Measurements from ENCODE around the gene PNMA6F.

Gene PNMA6F

DNA sequence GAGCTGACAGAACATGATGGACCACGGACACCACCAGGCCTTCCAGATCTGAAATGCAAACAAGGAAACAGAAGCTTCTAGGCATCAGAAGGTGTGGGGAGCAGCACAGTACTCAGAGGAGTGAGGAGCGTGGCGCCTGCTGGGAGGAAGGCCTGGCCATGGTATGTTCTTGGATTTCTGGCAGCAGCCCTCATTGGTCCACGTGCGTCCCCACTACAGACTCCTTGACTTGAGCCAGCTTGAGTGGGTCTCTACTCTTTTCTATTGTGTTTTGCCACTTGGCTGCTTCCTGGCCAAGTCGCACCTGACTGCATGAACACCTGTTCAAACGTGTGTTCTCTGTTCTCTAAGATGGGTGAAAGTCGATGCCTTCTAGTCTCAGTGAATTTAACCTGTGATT lies 30.4 kb upstream of the PNMA6F start:
- H3K36me3 ChIP-seq (ENCODE audit: control insufficient read depth, insufficient read depth, low read length) = peaks cover 29% of the 10 kb centered on the region
- H3K9me3 ChIP-seq (ENCODE audit: control insufficient read depth, low read length) = no peaks in the 10 kb centered on the region
- no peaks in the 10 kb centered on the region for H3K4me1 ChIP-seq (ENCODE audit: control insufficient read depth, insufficient read depth, low read length, poor library complexity, severe bottlenecking)
- H3K4me3 ChIP-seq (ENCODE audit: extremely low read depth, insufficient read depth, low read length, poor library complexity, severe bottlenecking) = no peak overlapping the region
- WGBS, 2 experiments (ENCODE audit: insufficient coverage in 2 of 2) = 91% methylated on average over 4 to 8 of the region's 8 CpGs
- H3K27ac ChIP-seq (ENCODE audit: low read depth, low read length, severe bottlenecking) = no peak overlapping the region

DNA sequence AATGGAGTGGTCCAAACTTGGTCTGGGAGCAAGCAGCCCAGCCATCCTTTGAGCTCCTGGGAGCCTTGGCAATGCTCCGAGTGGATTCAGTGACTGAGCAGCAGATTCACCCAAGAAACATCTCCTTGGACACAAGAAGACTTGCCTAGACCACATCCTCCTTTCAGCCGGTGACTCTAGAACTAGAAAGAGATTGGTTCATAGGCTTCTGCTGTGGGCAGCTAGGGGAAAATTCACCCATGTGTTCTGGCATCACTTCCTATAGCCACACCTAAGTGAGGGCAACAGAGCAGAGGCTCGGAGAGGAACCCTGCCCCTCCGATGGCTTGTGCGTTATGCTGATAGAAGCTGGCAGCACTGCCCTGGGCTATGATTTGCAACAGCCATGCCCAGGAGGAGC lies 28.4 kb upstream of the PNMA6F start:
- WGBS, 2 experiments (ENCODE audit: insufficient coverage in 2 of 2) = 100% methylated on average over 2 to 3 of the region's 5 CpGs
- H3K36me3 ChIP-seq (ENCODE audit: control insufficient read depth, insufficient read depth, low read length) = peaks cover 41% of the 10 kb centered on the region

DNA sequence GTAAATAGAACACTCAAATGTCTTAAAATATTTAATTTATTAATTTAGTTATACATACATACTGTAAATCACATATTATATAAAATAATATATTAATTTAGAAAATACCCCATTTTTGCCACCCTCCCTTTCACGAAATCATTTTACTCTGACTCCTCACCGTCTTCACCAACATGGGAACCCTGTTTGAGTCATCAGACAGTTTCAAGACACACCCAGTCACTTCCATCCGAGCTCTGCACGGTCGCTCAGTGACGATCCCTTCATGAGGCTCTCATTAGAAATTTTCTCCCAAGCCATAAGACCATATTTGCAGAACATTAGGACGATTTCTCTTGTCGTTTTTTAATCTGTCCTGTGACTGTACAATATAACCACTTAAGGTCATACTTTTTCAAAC lies 26.9 kb upstream of the PNMA6F start:
- 86 to 94% methylated on average over 3 to 5 of the region's 8 CpGs for WGBS, 2 experiments (ENCODE audit: insufficient coverage in 2 of 2)
- H3K4me3 ChIP-seq (ENCODE audit: extremely low read depth, insufficient read depth, low read length, poor library complexity, severe bottlenecking) = no peak overlapping the region
- H3K27ac ChIP-seq (ENCODE audit: low read depth, low read length, severe bottlenecking) = no peak overlapping the region
- H3K4me1 ChIP-seq (ENCODE audit: control insufficient read depth, insufficient read depth, low read length, poor library complexity, severe bottlenecking) = no peaks in the 10 kb centered on the region
- peaks cover 56% of the 10 kb centered on the region for H3K36me3 ChIP-seq (ENCODE audit: control insufficient read depth, insufficient read depth, low read length)
- H3K9me3 ChIP-seq (ENCODE audit: control insufficient read depth, low read length) = no peaks in the 10 kb centered on the region

More for the DNA sequence above, 28.4 kb upstream of the PNMA6F start:
- H3K4me1 ChIP-seq (ENCODE audit: control insufficient read depth, insufficient read depth, low read length, poor library complexity, severe bottlenecking) = no peaks in the 10 kb centered on the region
- H3K27ac ChIP-seq (ENCODE audit: low read depth, low read length, severe bottlenecking) = no peak overlapping the region
- H3K4me3 ChIP-seq (ENCODE audit: extremely low read depth, insufficient read depth, low read length, poor library complexity, severe bottlenecking) = no peak overlapping the region
- H3K9me3 ChIP-seq (ENCODE audit: control insufficient read depth, low read length) = no peaks in the 10 kb centered on the region

DNA sequence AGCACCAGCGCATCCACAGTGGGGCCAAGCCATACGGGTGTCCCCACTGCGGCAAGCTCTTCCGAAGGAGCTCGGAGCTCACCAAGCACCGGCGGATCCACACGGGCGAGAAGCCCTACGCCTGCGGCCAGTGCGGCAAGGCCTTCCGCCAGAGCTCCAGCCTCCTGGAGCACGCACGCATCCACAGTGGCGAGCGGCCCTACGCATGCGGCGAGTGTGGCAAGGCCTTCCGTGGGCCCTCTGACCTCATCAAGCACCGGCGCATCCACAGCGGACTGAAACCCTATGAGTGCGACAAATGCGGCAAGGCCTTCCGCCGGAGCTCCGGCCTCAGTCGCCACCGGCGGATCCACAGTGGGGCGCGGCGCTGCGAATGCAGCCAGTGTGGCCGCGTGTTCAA lies 26.0 kb upstream of the PNMA6F start:
- Histone ChIP-seq H3K4me3 (ENCODE audit: extremely low read depth, insufficient read depth, low read length, poor library complexity, severe bottlenecking) (no peak overlapping the region), H3K27ac (ENCODE audit: low read depth, low read length, severe bottlenecking) (no peak overlapping the region), H3K4me1 (ENCODE audit: control insufficient read depth, insufficient read depth, low read length, poor library complexity, severe bottlenecking) (no peaks in the 10 kb centered on the region), H3K9me3 (ENCODE audit: control insufficient read depth, low read length) (no peaks in the 10 kb centered on the region), H3K36me3 (ENCODE audit: control insufficient read depth, insufficient read depth, low read length) (peaks cover 57% of the 10 kb centered on the region)
- 89 to 94% methylated on average over 11 to 32 of the region's 38 CpGs for WGBS, 2 experiments (ENCODE audit: insufficient coverage in 2 of 2)

DNA sequence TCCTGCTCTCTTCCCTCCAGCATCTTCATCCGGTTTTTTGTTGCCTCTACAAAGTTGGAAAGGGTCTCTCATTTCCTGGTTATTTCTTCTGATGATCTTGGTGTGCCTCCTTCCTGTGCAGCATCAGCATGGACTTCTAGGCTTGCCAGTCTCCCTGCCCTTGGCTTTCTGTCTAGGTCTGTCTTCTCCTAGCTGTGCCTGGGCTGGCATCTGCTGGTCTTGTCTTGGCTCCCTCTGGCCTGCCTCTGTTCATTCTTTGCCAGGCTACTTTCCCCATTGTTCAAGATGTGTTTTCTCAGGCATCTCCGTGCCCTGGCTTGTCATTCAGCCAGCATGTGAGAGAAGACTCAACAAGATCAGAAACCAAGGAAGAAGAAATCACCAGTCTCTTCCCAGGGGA lies 22.1 kb upstream of the PNMA6F start:
- 100% methylated on average over 1 of the region's 2 CpGs for WGBS, 2 experiments (ENCODE audit: insufficient coverage in 2 of 2)
- H3K4me3 ChIP-seq (ENCODE audit: extremely low read depth, insufficient read depth, low read length, poor library complexity, severe bottlenecking) = no peak overlapping the region

DNA sequence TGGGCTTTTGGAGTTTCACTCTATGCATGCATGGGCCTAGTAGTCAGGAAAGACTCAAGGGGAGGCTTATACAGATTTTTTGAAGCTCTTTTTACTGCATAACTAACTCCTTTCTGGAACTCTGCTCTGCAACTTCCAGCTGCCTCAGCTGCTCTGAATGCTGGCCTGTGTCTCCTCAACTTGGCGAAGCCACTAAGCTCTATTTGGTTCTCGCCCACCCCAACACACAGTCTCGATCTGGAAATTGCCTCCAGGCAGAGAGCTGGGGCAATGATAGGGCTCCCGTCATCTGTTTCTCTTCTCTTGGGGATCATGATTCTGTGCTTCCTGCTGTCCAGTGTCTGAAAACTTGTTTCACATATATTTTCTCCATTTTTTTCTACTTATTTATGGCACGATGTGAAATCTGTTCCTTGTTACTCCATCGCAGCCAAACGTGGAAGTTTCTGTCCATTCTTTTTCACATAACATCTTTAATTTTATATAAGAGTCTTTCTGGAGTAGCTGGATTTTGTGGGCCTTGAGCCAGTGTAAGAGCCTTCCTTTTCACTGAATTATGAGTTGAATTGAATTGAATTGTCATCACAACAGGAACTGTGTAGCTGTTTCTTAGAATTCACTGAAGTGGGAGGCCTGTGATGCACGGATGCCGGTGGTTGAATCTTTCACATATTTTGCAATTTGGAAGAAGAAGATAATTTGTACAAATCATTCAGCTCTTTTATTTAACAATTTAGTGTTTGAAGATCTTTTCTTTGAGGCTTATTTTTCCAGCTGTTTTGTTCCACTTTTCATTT lies 21.4 kb upstream of the PNMA6F start:
- Histone ChIP-seq H3K4me3 (ENCODE audit: extremely low read depth, insufficient read depth, low read length, poor library complexity, severe bottlenecking) (no peak overlapping the region), H3K27ac (ENCODE audit: low read depth, low read length, severe bottlenecking) (no peak overlapping the region), H3K36me3 (ENCODE audit: control insufficient read depth, insufficient read depth, low read length) (peaks cover 41% of the 10 kb centered on the region), H3K4me1 (ENCODE audit: control insufficient read depth, insufficient read depth, low read length, poor library complexity, severe bottlenecking) (no peaks in the 10 kb centered on the region), H3K9me3 (ENCODE audit: control insufficient read depth, low read length) (no peaks in the 10 kb centered on the region)
- 82 to 100% methylated on average over 4 of the region's 9 CpGs for WGBS, 2 experiments (ENCODE audit: insufficient coverage in 2 of 2)

More for the DNA sequence above, 22.1 kb upstream of the PNMA6F start:
- Histone ChIP-seq H3K27ac (ENCODE audit: low read depth, low read length, severe bottlenecking) (no peak overlapping the region), H3K9me3 (ENCODE audit: control insufficient read depth, low read length) (no peaks in the 10 kb centered on the region), H3K4me1 (ENCODE audit: control insufficient read depth, insufficient read depth, low read length, poor library complexity, severe bottlenecking) (no peaks in the 10 kb centered on the region), H3K36me3 (ENCODE audit: control insufficient read depth, insufficient read depth, low read length) (peaks cover 40% of the 10 kb centered on the region)

DNA sequence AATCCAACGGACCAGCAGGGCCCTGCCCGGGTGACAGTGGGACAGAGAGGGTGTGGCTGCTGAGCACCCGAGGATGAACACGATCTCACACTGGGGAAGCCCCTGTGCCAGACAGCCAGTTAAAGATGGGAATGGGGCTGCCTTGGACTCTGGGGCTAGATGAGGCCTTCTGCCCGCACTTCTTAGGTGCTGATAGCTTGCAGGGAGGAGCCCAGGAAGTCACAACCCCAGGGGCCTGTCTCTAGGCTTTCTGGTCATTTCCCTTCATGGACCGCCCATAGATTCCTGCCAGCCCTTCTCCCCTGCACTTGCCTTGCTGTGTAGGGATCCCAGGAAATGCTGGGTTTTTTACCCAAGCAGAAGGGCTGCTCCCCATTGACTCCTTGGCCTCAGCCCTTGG lies 18.5 kb upstream of the PNMA6F start:
- H3K4me1 ChIP-seq (ENCODE audit: control insufficient read depth, insufficient read depth, low read length, poor library complexity, severe bottlenecking) = no peaks in the 10 kb centered on the region
- WGBS, 2 experiments (ENCODE audit: insufficient coverage in 2 of 2) = 93 to 100% methylated on average over 3 to 5 of the region's 6 CpGs
- H3K36me3 ChIP-seq (ENCODE audit: control insufficient read depth, insufficient read depth, low read length) = peaks cover 32% of the 10 kb centered on the region
- no peak overlapping the region for H3K27ac ChIP-seq (ENCODE audit: low read depth, low read length, severe bottlenecking)
- no peak overlapping the region for H3K4me3 ChIP-seq (ENCODE audit: extremely low read depth, insufficient read depth, low read length, poor library complexity, severe bottlenecking)
- no peaks in the 10 kb centered on the region for H3K9me3 ChIP-seq (ENCODE audit: control insufficient read depth, low read length)

DNA sequence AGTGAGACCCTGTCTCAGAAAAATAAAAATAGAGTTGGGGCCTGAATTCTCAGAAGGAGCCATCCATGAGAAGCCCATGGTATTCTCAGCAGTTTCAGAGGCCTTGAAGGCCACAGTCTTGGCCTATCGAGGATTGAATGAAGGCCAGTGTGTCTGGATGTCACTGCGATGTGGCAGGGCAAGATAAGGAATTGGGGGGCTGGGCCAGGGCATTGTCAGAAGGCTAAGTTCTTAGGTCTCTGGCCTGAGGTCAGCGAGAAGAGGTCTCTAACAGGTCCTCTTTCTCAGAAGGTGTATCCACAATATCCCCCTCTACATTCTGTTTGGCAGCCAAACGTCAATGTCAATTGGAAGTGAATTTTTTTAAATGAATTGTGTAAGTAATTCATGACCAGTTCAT lies 18.1 kb upstream of the PNMA6F start:
- Histone ChIP-seq H3K36me3 (ENCODE audit: control insufficient read depth, insufficient read depth, low read length) (peaks cover 29% of the 10 kb centered on the region), H3K27ac (ENCODE audit: low read depth, low read length, severe bottlenecking) (no peak overlapping the region), H3K9me3 (ENCODE audit: control insufficient read depth, low read length) (no peaks in the 10 kb centered on the region), H3K4me1 (ENCODE audit: control insufficient read depth, insufficient read depth, low read length, poor library complexity, severe bottlenecking) (no peaks in the 10 kb centered on the region), H3K4me3 (ENCODE audit: extremely low read depth, insufficient read depth, low read length, poor library complexity, severe bottlenecking) (no peak overlapping the region)
- WGBS, 2 experiments (ENCODE audit: insufficient coverage in 2 of 2) = 100% methylated on average over 1 of the region's 4 CpGs; no CpG with 5 or more reads in 1 of the 2 experiments

DNA sequence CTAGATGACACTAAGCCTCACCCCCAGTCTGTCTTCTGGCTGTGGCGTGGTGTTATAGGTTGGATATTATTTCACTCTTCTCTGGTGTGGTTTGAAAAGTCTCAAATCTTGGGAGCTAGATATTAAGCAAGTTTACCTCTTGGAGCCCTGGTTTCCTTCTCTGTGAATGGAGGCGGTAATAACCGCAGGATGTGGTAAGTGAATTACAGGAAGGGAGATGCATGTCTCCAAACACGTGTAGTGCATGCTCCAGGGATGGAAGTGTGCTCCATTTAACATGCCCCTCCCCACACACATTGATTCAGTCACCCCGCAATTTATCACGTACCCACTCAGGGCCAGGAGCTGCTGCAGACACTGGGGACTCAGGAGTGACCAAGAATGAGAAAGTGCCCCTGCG lies 17.3 kb upstream of the PNMA6F start:
- 100% methylated on average over 1 to 2 of the region's 7 CpGs for WGBS, 2 experiments (ENCODE audit: insufficient coverage in 2 of 2)
- Histone ChIP-seq H3K36me3 (ENCODE audit: control insufficient read depth, insufficient read depth, low read length) (peaks cover 21% of the 10 kb centered on the region), H3K27ac (ENCODE audit: low read depth, low read length, severe bottlenecking) (no peak overlapping the region), H3K4me1 (ENCODE audit: control insufficient read depth, insufficient read depth, low read length, poor library complexity, severe bottlenecking) (no peaks in the 10 kb centered on the region), H3K9me3 (ENCODE audit: control insufficient read depth, low read length) (no peaks in the 10 kb centered on the region), H3K4me3 (ENCODE audit: extremely low read depth, insufficient read depth, low read length, poor library complexity, severe bottlenecking) (no peak overlapping the region)

DNA sequence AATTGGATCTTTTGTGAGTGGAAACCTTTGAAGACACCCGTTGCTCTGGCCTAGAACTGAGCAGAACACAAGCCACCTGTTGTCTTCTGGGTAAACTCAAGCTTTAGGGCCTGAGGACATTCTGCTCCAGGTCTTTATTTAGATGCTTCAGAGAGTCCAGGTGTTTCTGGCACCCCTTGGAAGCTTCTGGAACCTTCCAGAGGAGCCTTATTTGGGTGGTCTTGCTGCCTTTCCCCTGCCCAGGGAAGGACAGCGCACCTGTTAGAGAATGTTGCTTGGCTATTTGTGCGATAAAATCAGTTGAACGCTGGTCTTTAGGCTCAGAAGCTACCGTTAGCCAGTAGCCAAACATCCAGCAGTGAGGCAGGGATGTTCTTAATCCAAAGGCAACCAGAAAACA lies 15.4 kb upstream of the PNMA6F start:
- no peaks in the 10 kb centered on the region for H3K4me1 ChIP-seq (ENCODE audit: control insufficient read depth, insufficient read depth, low read length, poor library complexity, severe bottlenecking)
- no peaks in the 10 kb centered on the region for H3K9me3 ChIP-seq (ENCODE audit: control insufficient read depth, low read length)
- H3K4me3 ChIP-seq (ENCODE audit: extremely low read depth, insufficient read depth, low read length, poor library complexity, severe bottlenecking) = no peak overlapping the region
- 84 to 100% methylated on average over 1 to 3 of the region's 5 CpGs for WGBS, 2 experiments (ENCODE audit: insufficient coverage in 2 of 2)
- H3K36me3 ChIP-seq (ENCODE audit: control insufficient read depth, insufficient read depth, low read length) = peaks cover 16% of the 10 kb centered on the region
- no peak overlapping the region for H3K27ac ChIP-seq (ENCODE audit: low read depth, low read length, severe bottlenecking)

DNA sequence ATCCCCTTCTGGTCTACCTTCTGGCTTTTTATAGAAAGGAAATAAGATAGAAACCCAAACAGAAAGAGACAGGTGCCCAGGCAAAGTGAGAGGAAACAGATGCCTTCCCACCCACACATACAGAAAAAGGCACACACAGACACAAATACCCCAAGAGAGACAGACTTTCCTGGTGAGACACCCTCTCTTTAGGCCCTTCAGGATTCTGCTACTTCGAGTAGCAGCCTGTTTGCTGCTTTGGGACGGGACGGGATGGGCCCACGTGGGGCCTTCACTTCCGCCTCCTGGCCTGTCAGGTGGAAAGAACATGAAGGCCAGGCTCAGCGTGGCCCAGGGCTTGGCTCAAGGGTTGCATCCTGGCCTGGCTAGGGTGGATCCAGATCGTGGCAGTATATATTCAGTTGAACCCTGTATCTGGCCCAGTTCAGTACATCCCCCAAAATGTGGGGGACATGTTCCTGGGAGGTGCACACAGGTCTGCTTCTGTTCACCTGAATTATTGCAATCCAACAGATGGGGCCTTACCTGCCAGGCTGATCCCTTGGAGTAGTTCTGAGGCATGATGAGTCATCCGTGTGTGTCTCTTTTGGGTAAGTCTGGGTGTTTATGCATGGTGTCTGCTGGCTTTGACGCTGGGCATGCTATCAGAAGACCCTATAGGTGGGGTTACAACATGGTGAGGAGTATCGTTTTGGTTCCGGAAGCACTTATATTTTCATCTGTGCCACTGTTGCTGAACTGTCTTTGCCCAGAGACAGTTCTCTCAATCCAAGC lies 14.7 kb upstream of the PNMA6F start:
- H3K9me3 ChIP-seq (ENCODE audit: control insufficient read depth, low read length) = no peaks in the 10 kb centered on the region
- H3K4me3 ChIP-seq (ENCODE audit: extremely low read depth, insufficient read depth, low read length, poor library complexity, severe bottlenecking) = no peak overlapping the region
- no peaks in the 10 kb centered on the region for H3K4me1 ChIP-seq (ENCODE audit: control insufficient read depth, insufficient read depth, low read length, poor library complexity, severe bottlenecking)

More for the DNA sequence above, 14.7 kb upstream of the PNMA6F start:
- Histone ChIP-seq H3K36me3 (ENCODE audit: control insufficient read depth, insufficient read depth, low read length) (peaks cover 16% of the 10 kb centered on the region), H3K27ac (ENCODE audit: low read depth, low read length, severe bottlenecking) (no peak overlapping the region)
- 78 to 83% methylated on average over 6 to 8 of the region's 11 CpGs for WGBS, 2 experiments (ENCODE audit: insufficient coverage in 2 of 2)

Data from mesodermal cell (in vitro differentiated cells).